ENCODE data around the gene FGGY.

DNA sequence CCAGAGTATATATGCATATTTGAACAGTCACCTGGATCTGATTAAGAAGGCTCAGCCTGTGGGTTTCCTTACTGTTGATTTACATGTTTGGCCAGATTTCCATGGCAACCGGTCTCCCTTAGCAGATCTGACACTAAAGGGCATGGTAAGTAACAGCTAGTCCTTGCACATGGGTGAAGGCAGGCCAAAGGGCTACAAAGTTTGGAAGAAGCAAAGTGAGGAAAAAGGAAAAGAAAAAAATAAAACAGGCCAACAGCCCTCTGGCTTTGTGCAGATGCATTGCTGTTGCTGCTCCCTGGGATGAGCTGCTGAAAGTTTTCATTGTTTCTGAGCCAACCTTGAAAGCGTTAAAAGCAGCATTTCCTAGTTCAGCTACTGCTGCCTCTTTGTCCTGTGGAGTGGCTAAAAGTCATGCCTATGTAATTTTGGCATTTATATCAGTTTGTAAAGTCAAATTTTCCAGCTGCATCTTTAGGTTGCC lies 341.4 kb downstream of the FGGY start:
- TF ChIP-seq, protein P1, sequence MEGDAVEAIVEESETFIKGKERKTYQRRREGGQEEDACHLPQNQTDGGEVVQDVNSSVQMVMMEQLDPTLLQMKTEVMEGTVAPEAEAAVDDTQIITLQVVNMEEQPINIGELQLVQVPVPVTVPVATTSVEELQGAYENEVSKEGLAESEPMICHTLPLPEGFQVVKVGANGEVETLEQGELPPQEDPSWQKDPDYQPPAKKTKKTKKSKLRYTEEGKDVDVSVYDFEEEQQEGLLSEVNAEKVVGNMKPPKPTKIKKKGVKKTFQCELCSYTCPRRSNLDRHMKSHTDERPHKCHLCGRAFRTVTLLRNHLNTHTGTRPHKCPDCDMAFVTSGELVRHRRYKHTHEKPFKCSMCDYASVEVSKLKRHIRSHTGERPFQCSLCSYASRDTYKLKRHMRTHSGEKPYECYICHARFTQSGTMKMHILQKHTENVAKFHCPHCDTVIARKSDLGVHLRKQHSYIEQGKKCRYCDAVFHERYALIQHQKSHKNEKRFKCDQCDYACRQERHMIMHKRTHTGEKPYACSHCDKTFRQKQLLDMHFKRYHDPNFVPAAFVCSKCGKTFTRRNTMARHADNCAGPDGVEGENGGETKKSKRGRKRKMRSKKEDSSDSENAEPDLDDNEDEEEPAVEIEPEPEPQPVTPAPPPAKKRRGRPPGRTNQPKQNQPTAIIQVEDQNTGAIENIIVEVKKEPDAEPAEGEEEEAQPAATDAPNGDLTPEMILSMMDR (IDR thresholded peaks at IDR 0.05 in 4 of 5, conservative IDR thresholded peaks at IDR 0.05 in 1 of 5): no peak
- no peak for TF ChIP-seq POLR2A (IDR thresholded peaks at IDR 0.05)
